ENCODE data around the gene WAC.
A peak's percentile ranks its signal among the peaks of the same experiment; 100 is the strongest.

DNA sequence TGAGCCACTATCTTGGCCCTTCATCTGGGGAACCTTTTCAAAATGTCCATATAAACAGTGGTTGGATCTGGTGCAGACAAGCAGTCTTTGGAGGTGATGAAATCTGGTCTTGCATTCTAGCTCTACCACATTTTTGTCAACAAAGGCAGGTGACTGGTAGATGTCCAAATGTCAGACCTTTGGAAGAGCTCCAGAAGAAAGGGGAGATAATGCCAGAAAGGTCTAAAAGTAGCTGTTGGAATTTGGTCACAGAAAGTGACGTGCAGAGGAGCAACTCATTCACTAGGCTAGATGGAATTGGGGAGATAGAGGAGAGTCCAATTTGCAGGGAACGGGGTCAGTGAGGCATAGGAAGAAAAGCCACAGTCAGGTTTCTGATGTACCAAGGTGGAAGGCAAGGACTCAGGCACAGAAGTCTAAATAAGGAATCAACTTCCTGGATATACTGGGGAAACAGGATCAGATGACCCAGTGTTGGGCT lies 36.4 kb upstream of the WAC start:
- TF ChIP-seq POLR2A (IDR thresholded peaks at IDR 0.05): no peak
- TF ChIP-seq POLR2AphosphoS5 (IDR thresholded peaks at IDR 0.05): peak in 1 of 3 donors; percentile 8
- TF ChIP-seq, protein P1, sequence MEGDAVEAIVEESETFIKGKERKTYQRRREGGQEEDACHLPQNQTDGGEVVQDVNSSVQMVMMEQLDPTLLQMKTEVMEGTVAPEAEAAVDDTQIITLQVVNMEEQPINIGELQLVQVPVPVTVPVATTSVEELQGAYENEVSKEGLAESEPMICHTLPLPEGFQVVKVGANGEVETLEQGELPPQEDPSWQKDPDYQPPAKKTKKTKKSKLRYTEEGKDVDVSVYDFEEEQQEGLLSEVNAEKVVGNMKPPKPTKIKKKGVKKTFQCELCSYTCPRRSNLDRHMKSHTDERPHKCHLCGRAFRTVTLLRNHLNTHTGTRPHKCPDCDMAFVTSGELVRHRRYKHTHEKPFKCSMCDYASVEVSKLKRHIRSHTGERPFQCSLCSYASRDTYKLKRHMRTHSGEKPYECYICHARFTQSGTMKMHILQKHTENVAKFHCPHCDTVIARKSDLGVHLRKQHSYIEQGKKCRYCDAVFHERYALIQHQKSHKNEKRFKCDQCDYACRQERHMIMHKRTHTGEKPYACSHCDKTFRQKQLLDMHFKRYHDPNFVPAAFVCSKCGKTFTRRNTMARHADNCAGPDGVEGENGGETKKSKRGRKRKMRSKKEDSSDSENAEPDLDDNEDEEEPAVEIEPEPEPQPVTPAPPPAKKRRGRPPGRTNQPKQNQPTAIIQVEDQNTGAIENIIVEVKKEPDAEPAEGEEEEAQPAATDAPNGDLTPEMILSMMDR (IDR thresholded peaks at IDR 0.05): no peak
- TF ChIP-seq EP300 (IDR thresholded peaks at IDR 0.05): no peak

Data from stomach (tissue), 4 donors.